ENCODE measurements around the gene ZFP69B.
"Not testable (repeated sequence)": the region's sequence is repeated elsewhere in the genome, so short reads cannot be mapped to it uniquely, and the experiment has no call there.

Gene ZFP69B

DNA sequence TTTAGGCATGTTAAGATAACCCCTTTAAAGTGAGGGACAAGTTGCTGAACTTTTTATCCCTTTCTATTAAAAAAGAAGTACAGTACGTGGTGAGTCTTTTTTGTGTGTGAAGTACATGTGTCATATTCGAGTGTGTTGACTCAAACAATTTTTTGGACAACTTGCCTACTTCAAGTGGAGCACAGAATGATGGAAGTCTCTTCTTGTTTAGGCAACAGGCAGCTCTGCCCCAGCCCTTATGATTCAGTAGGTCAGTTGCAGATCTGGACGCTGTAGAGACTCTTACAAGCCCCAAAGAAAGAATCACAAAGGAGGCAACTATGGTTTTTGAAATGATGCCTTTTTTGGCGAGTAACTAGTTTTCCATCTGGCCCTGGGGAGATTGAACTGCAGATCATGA, 14.4 kb upstream of the ZFP69B start:
- no peak for DNase-seq (ENCODE audit: low read depth, low spot score)

DNA sequence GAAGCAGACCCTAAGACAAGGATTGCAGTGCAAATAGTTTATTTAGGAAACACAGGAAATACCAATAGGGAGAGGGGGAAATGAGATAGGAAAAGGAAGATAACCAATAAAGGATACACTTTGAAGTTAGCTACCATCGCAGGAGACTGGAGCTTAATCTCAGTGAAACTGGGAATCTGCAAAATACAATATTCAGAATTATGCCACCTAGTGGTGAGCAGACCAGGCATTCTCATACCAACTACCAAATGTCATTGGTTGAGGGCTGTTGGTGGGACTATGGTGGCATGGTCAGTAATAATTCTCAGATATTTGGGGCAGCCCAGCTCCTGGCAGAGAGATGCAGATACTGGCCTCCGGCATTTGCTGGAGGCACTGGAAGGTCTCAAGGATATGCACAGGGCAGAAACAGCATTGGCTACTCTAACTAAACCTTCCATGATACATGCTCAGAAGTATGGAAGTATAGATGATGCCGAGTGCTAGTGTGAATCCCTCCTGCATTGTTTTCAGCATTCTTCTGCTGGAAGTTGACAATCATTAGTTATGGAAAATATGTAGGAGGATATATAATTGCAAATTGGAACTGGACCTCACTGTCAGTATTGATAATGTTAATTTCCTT, 11.8 kb upstream of the ZFP69B start:
- DNase-seq (ENCODE audit: low read depth, low spot score), result no peak

DNA sequence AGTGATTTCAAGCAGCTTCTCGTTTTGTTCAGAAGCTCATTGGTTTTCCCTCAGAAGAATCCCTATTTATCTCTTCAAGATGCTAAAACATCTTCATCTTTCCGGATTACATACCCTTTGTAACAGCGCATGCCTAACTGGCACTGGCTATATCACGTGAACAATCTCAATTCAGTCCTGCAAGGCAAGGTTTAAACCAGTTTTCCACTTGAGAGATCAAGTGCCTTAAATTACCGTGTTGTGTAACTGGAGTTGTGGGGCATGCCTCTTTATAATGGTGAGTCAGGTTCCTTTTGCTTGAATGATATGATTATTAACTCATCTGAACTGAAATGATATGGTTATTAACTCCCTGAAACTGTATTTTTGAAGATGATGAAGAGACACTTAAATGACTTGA, 11.0 kb upstream of the ZFP69B start:
- no peak for DNase-seq (ENCODE audit: low read depth, low spot score)

DNA sequence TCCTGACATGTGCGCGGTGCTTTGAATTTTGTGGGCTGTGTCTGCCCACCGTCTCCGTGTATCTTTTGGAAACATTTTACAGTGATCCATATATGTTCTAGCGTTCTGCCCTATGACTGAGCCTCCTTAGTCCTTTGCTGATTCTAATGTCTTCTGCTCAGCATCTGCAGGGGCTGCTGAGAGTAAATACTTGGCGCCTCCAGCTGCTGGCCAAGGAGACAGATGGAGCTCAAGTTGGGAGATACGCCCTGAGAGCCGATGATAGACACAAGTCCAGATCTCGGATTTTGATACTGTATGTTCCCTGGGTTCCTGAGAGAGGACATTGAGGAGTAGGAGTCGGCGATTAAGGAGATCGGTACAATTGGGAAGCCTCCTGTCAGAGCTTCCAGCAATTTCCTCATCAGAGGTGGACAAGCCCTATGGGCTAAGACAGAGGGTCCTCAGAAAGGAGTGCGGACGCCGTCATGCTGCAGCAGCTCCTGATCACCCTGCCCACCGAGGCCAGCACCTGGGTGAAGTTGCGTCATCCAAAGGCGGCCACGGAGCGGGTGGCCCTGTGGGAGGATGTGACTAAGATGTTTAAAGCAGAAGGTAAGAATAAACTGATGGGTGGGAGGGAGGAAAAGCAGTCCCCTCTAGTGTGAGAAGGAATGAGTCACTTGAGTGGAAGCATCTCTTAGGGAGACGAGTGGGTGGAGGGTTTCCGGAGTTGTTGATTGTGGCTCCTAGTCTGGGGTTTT, 390 bp downstream of the ZFP69B start:
- peak; percentile 78 for DNase-seq (ENCODE audit: low read depth, low spot score)

- DNase-seq (ENCODE audit: low read depth, low spot score), result no peak
Observed at GRCh38 chr1:40451238-40451585, 936 bp downstream of the ZFP69B start.

DNA sequence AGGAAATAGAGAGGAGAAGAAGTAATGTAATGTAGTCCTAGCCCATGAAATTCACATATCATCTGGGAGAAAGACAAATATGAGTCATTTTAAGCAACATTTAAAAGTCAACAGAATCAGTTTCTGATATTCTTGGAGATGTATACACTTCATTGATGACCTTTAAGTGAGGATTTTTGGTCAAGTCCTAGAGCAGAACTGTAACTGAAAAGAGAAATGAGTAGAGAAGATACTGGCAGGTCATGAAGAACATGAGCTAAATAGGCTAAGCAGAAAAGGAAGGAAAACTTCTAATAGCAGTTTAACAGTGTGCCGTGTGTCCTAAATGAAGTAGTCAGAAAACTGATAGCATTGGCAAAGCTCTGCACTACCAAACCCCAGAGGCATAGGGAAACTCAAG, 4.6 kb downstream of the ZFP69B start:
- no peak for DNase-seq (ENCODE audit: low read depth, low spot score)

DNA sequence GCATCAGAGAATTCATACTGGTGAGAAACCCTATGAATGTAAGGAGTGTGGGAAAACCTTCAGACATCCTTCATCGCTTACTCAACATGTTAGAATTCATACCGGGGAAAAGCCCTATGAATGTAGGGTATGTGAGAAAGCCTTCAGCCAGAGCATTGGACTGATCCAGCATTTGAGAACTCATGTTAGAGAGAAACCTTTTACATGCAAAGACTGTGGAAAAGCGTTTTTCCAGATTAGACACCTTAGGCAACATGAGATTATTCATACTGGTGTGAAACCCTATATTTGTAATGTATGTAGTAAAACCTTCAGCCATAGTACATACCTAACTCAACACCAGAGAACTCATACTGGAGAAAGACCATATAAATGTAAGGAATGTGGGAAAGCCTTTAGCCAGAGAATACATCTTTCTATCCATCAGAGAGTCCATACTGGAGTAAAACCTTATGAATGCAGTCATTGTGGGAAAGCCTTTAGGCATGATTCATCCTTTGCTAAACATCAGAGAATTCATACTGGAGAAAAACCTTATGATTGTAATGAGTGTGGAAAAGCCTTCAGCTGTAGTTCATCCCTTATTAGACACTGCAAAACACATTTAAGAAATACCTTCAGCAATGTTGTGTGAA, 12.8 kb downstream of the ZFP69B start:
- DNase-seq (ENCODE audit: low read depth, low spot score), result no peak

GRCh38 chr1:40469327-40469726, 19.1 kb downstream of the ZFP69B start:
- DNase-seq (ENCODE audit: low read depth, low spot score), result no peak

DNA sequence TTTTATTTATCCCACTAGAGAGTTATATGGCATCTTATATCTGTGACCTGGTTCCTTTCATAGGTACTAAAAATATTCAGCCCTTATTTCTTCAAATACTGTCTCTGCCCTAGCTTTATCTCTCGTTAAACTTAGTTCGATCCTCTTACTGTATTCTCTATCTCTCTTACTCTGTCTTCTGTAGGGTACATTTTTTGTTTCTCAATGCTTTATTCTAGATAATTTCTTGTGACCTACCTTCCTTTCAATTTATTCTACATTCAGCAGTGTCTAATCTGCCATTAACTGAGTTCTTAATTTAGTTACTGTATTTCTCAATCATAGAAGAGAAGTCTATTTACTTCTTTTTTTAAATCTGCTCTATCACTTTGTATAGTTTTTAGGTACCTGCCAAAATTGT, 25.0 kb downstream of the ZFP69B start:
- DNase-seq (ENCODE audit: low read depth, low spot score), result no peak

GRCh38 chr1:40476924-40477677, 26.8 kb downstream of the ZFP69B start, which contains the start of gene ZFP69:
Gene ZFP69 (plus strand): TSS chr1:40477290. CDS start chr1:40479362, 2,072 bp downstream.
- peak; percentile 38 for DNase-seq (ENCODE audit: low read depth, low spot score)

DNA sequence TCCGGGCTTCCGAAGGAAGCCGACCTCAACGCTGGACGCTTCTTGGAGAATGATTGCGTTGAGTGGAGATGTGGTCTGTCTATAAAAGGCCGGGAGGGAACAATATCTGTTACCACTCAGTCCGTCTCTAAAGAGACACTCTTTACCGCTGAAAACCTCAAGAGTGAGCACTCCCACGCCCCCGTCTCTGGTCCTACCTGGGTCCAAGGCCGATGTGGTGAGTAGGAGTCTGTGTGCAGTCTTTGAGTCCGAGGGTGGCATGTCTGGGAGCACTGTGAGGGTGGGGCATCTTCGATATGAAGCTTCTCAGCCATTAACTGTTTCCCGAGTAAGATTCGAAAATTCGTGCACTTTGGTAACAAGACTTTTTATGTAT, 27.4 kb downstream of the ZFP69B start:
- no peak for DNase-seq (ENCODE audit: low read depth, low spot score)

- DNase-seq (ENCODE audit: low read depth, low spot score), result no peak
Observed at GRCh38 chr1:40478276-40478675, 28.0 kb downstream of the ZFP69B start.

DNA sequence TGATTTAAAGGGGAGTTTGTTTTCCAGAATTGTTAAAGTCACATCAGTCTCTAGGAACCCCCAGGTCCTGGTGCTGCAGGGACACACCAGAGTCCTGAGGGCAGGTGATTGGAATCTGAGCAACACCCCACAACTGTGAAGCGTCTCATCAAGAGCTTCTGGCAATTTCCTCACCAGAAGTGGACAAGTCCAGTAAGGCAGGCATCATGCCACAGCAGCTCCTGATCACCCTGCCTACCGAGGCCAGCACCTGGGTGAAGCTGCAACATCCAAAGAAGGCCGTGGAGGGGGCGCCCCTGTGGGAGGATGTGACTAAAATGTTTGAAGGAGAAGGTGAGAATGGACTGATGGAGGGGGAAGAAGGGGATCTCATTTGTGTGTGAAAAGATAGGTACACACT, 28.9 kb downstream of the ZFP69B start:
- DNase-seq (ENCODE audit: low read depth, low spot score), result no peak

DNA sequence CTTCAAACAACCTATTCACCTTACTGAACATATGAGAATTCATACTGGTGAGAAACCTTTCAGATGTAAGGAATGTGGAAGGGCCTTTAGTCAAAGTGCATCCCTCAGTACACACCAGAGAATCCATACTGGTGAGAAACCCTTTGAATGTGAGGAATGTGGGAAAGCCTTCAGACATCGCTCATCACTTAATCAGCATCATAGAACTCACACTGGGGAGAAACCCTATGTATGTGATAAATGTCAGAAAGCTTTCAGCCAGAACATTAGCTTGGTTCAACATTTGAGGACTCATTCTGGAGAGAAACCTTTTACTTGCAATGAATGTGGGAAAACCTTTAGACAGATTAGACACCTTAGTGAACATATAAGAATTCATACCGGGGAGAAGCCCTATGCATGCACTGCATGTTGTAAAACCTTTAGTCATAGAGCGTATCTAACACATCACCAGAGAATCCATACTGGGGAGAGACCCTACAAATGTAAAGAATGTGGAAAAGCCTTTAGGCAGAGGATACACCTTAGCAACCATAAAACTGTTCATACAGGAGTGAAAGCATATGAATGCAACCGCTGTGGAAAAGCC, 45.1 kb downstream of the ZFP69B start:
- no peak for DNase-seq (ENCODE audit: low read depth, low spot score)

- not testable (repeated sequence) for DNase-seq (ENCODE audit: low read depth, low spot score)
Observed at GRCh38 chr1:40502651-40503050, 52.4 kb downstream of the ZFP69B start.

GRCh38 chr1:40507973-40508372, 57.7 kb downstream of the ZFP69B start:
- DNase-seq (ENCODE audit: low read depth, low spot score), result no peak

DNA sequence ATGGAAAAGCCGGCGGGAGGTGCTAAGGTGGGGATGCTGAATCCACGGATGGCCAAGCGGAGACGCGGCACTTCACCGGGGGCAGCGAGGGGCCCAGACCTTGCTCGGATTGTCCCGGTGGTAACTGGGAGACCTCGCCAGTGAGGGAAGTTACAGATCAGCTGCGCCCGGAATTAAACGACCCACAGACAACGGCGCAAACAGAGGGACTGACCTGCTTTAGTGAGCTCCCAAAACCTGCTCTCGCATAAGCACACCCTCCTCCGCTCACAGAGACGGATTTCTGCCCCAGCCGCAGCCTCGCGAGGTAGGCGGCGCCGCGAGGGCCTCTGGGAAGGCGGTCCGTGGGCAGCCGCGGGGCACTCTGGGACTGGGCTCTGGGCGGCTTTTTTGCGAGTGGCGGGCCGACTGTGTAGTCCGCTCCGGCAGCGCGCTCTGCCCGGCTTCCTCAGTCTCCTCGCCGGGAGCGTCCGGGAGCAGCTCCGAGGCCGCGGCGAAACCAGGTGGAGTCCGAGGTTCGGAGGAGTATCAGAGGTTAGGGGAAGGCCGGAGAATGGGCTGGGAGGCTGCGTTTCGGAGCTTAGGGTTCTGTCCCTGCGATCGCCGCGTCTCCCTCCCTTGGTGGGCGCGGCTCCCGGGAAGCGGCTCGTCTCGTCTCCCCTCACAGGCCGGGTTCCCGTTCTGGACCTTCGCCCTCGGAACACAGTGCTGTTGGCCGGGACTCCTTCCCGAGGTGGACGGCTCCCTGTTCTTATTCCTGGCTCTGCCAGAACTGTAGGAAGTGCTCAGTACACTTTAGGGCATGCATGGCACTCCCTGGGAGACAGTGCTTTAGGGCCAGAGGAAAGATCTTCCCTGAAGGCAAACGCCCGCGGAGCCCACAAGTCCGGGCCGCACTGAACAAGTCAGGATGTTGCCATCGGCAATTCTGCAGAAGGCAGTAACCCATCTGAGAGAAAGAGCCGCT, 58.4 kb downstream of the ZFP69B start, which contains the start of gene EXO5:
EXO5 (plus strand) TSS at position 393 of the 967 bp plus-strand sequence. CDS start 5,778 bp downstream, outside the sequence.
- peak; percentile 66 for DNase-seq (ENCODE audit: low read depth, low spot score)
